OCI-LY7 (cell line): ENCODE data around the gene CADM2. TPM values are rescaled to one million over a fixed set of nuclear protein-coding genes. Genes with fewer than 3 reads are reported as not detected.

ENCODE experiments used
- BruUV-seq: library from RNA; stranded (reverse); fragments of 400-500 nt; replicated peaks from 2 replicates; lab custom pipeline; 2021; lab: Mats Ljungman, UMichigan
- CTCF ChIA-PET: fragments of 300-600 bp; sonication (Branson Sonifier 250); formaldehyde crosslinking; loops from one replicate; lab custom pipeline; 2022; ENCODE audit warnings: antibody characterized with exemption; ENCODE audit not compliant: unreplicated experiment; lab: Charles Lee
- POLR2A ChIA-PET: fragments of 300-600 bp; sonication (Branson Sonifier 250); formaldehyde crosslinking; loops from one replicate; lab custom pipeline; 2022; ENCODE audit warnings: antibody characterized with exemption; lab: Charles Lee
- DNase-seq: peaks from one replicate; pipeline ENCODE4 v3.0.0-alpha.2; 2015; ENCODE audit warnings: low spot score
- H2AFZ ChIP-seq: fragments of 200-600 bp; sonication (generic), shearing (Covaris generic); 2 replicates; pipeline ENCODE4 v1.6.1; 2014; ENCODE audit warnings: mild to moderate bottlenecking, antibody characterized with exemption, low read length, moderate library complexity
- H3K27ac ChIP-seq: fragments of 200-600 bp; sonication (generic); 2 replicates; pipeline ENCODE4 v1.5.1; 2014; ENCODE audit warnings: mixed run types, low read depth, mild to moderate bottlenecking, moderate library complexity, low read length, inconsistent platforms; ENCODE audit not compliant: poor library complexity, severe bottlenecking
- H3K36me3 ChIP-seq: fragments of 200-600 bp; sonication (generic); 2 replicates; pipeline ENCODE4 v1.6.1; 2014; ENCODE audit warnings: mild to moderate bottlenecking, antibody characterized with exemption, low read length, moderate library complexity, mixed read lengths; ENCODE audit not compliant: insufficient read depth
- H3K4me1 ChIP-seq: fragments of 200-600 bp; sonication (generic); 2 replicates; pipeline ENCODE4 v1.5.1; 2014; ENCODE audit warnings: mild to moderate bottlenecking, low read length; ENCODE audit not compliant: insufficient read depth, poor library complexity, severe bottlenecking
- H3K4me2 ChIP-seq: fragments of 200-600 bp; sonication (generic); 2 replicates; pipeline ENCODE4 v1.6.1; 2014; ENCODE audit warnings: mild to moderate bottlenecking, low read length
- H3K4me3 ChIP-seq: fragments of 200-600 bp; sonication (generic); 2 replicates; pipeline ENCODE4 v1.5.1; 2014; ENCODE audit warnings: mild to moderate bottlenecking, low read depth, low read length; ENCODE audit not compliant: poor library complexity, severe bottlenecking
- H3K79me2 ChIP-seq: fragments of 200-600 bp; sonication (generic); 2 replicates; pipeline ENCODE4 v1.6.1; 2016; ENCODE audit warnings: low read depth, mild to moderate bottlenecking, low read length, moderate library complexity, mixed read lengths; ENCODE audit not compliant: insufficient read depth
- H3K9me2 ChIP-seq: fragments of 200-600 bp; sonication (generic); 2 replicates; pipeline ENCODE4 v1.6.1; 2016; ENCODE audit warnings: mild to moderate bottlenecking, low read length, mixed read lengths; ENCODE audit not compliant: insufficient read depth
- H3K9me3 ChIP-seq: fragments of 200-600 bp; sonication (generic); 2 replicates; pipeline ENCODE4 v1.6.1; 2014; ENCODE audit warnings: mild to moderate bottlenecking, mixed run types, low read length, mixed read lengths
- H4K20me1 ChIP-seq: fragments of 200-600 bp; sonication (generic); 2 replicates; pipeline ENCODE4 v1.6.1; 2014; ENCODE audit warnings: mild to moderate bottlenecking, antibody characterized with exemption, low read length, moderate library complexity, mixed read lengths; ENCODE audit not compliant: insufficient read depth
- EZH2phosphoT487 ChIP-seq: fragments of 200-600 bp; sonication (generic); IDR thresholded peaks from 2 replicates; pipeline ENCODE4 v1.6.1; 2018; ENCODE audit warnings: low read depth, borderline replicate concordance, mild to moderate bottlenecking, mixed run types, antibody characterized with exemption, low read length, moderate library complexity, mixed read lengths
- intact Hi-C: fragments of 100-400 bp; cut with micrococcal nuclease; formaldehyde crosslinking; loops from one replicate; pipeline ENCODE4 v1.10.0; 2022; ENCODE audit not compliant: unreplicated experiment
- total RNA-seq, 2 experiments: library from RNA; depleted of rRNA in 1 of 2; stranded (reverse); fragments of >200 nt in 1 of 2; shearing (Covaris generic) in 1 of 2; gene quantifications; 2 replicates each; pipeline ENCODE4 v1.2.3, GENCODE V29; 2014 to 2022
- TF ChIP-seq, protein P1 (sequence below): fragments of 200-600 bp; sonication (generic); conservative IDR thresholded peaks from 2 replicates; pipeline ENCODE4 v1.5.1; 2014; ENCODE audit warnings: mild to moderate bottlenecking, antibody characterized with exemption, low read length, moderate library complexity, mixed read lengths

The CADM2 gene
- total RNA-seq, 2 experiments from 2014 or later = not detected

DNA sequence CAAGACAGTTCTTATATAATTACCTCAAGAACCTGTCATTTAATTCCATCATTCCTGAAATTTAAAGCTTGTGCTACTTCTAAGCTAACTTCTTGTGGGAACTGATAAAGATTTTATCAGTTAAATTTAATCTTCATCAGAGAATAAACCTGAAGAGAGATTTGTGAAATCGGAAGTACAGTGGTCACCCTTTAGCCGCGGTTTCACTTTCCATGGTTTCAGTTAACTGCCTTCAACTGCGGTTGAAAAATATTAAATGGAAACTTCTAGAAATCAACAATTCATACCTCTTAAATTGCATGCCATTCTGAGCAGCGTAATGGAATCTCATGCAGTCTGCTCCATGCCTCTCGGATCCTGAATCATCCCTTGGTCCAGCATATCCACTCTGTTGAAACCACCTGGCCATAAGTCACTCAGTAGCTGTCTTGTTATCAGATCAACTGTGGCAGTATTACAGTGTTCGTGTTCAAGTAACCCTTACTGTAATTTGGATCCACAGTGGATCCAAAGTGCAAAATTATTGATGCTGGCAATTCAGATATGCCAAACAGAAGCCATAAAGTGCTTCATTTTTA is 626.1 kb downstream of the CADM2 start:
- H4K20me1 ChIP-seq = no peaks in the 10 kb centered on the region
- H2AFZ ChIP-seq = no peak overlapping the region
- no TSS peak for BruUV-seq
- H3K9me2 ChIP-seq = no peaks in the 10 kb centered on the region
- no peaks in the 10 kb centered on the region for H3K79me2 ChIP-seq
- POLR2A ChIA-PET = no interaction called here
- H3K4me1 ChIP-seq = no peaks in the 10 kb centered on the region
- CTCF ChIA-PET = no interaction called here
- TF ChIP-seq, protein P1, sequence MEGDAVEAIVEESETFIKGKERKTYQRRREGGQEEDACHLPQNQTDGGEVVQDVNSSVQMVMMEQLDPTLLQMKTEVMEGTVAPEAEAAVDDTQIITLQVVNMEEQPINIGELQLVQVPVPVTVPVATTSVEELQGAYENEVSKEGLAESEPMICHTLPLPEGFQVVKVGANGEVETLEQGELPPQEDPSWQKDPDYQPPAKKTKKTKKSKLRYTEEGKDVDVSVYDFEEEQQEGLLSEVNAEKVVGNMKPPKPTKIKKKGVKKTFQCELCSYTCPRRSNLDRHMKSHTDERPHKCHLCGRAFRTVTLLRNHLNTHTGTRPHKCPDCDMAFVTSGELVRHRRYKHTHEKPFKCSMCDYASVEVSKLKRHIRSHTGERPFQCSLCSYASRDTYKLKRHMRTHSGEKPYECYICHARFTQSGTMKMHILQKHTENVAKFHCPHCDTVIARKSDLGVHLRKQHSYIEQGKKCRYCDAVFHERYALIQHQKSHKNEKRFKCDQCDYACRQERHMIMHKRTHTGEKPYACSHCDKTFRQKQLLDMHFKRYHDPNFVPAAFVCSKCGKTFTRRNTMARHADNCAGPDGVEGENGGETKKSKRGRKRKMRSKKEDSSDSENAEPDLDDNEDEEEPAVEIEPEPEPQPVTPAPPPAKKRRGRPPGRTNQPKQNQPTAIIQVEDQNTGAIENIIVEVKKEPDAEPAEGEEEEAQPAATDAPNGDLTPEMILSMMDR = no peak
- TF ChIP-seq EZH2phosphoT487 = no peak
- H3K4me2 ChIP-seq = no peak overlapping the region
- H3K9me3 ChIP-seq = no peaks in the 10 kb centered on the region
- no peak overlapping the region for H3K4me3 ChIP-seq
- no peaks in the 10 kb centered on the region for H3K36me3 ChIP-seq
- DNase-seq = no peak
- intact Hi-C loops = no loop called here
- no peak overlapping the region for H3K27ac ChIP-seq

DNA sequence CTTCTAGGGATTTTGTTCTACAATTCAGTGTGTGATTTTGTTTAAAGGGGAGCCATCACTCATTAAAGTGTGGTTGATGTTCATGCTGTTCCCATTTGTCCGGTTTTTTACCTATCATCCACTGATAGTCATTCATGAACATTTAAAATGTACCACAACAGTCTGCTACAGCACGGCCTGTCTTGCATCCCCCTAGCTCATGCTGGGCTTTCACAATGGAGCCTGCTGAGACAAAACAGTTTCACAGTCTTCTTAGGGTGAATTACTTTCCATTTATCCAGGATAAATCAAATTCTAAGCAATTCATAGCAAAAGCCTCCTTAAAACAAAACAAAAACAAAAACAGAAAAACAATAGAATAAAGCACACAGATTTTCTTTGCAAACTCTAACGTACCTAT is 627.2 kb downstream of the CADM2 start:
- Histone ChIP-seq H3K27ac (no peak overlapping the region), H3K4me3 (no peak overlapping the region), H2AFZ (no peak overlapping the region), H3K4me1 (no peaks in the 10 kb centered on the region), H3K9me3 (no peaks in the 10 kb centered on the region), H3K9me2 (no peaks in the 10 kb centered on the region), H3K4me2 (no peak overlapping the region), H3K79me2 (no peaks in the 10 kb centered on the region), H3K36me3 (no peaks in the 10 kb centered on the region), H4K20me1 (no peaks in the 10 kb centered on the region)
- DNase-seq = no peak
- TF ChIP-seq EZH2phosphoT487 = no peak
- TF ChIP-seq, protein P1 = no peak
- ChIA-PET POLR2A (no interaction called here), CTCF (no interaction called here)
- intact Hi-C loops = no loop called here
- BruUV-seq = no TSS peak

DNA sequence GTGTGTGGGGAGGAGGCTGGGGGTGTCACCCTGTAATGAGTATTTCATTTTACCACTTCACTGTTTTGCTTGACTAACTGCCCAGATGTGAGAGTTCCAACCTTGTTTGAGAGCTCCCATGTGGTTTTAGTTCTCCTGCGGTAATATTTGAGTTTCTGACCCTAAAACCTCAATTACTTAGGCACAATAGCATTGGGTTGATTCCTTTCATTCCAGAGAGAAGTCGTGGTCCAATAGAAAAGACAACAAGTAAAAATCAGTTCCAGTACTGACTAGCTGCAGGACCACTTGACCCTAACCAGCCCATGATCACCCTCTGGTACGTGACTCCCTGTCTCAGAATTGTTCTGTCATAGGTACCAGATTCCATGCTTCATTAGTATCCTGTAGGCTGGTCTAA is 630.4 kb downstream of the CADM2 start:
- Histone ChIP-seq H4K20me1 (no peaks in the 10 kb centered on the region), H3K79me2 (no peaks in the 10 kb centered on the region), H3K4me3 (no peak overlapping the region), H3K4me1 (no peaks in the 10 kb centered on the region), H2AFZ (no peak overlapping the region), H3K4me2 (no peak overlapping the region), H3K9me2 (no peaks in the 10 kb centered on the region), H3K36me3 (no peaks in the 10 kb centered on the region), H3K27ac (no peak overlapping the region), H3K9me3 (no peaks in the 10 kb centered on the region)
- CTCF ChIA-PET = no interaction called here
- TF ChIP-seq, protein P1 = no peak
- TF ChIP-seq EZH2phosphoT487 = no peak
- intact Hi-C loops = no loop called here
- BruUV-seq = no TSS peak
- DNase-seq = no peak
- POLR2A ChIA-PET = no interaction called here
